Inferior parietal cortex (tissue), 1 donor: ENCODE data around the gene LENEP.
A peak's percentile ranks its signal among the peaks of the same experiment; 100 is the strongest.

ENCODE experiments used
- DNase-seq: peaks from one replicate; pipeline ENCODE4 v3.0.0-alpha.2; 2016; ENCODE audit errors: extremely low spot score

LENEP gene

DNA sequence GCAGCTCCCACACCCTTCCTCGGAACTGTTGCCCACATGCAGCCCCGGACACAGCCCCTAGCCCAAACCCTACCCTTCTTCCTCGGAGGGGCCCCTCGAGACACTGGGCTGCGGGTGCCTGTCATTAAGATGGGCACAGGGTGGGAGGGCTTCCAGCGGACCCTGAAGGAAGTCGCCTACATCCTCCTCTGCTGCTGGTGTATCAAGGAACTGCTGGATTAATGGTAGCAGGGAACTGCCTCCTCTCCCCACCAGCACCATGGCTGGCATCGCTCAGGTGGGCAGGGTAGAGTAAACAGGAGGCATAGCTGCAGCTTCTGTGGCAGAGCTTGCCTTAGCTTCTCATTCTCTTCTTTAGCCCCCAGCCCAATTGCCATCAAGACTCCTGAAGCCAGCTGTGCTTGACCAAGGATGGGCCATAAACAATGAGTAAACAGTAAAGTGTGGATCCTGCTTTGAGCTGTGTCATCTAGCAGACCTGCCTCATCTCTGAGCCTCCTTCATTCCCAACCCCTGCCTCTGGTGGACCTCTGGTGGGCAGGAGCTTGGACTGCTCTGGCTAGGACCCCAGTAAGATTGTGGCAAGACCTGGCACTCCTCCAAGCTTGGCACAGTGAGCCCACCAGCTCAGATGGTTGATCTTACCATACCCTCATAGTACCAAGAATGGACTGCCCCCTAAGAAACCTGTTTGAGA, at the start of gene LENEP:
Gene LENEP, plus strand, starts transcription at position 15 of the 697 bp plus-strand sequence. Its CDS starts 22 bp downstream, at position 37.
- no peak for DNase-seq

GRCh38 chr1:154943649-154944400, 49.6 kb upstream of the LENEP start:
- no peak for DNase-seq

DNA sequence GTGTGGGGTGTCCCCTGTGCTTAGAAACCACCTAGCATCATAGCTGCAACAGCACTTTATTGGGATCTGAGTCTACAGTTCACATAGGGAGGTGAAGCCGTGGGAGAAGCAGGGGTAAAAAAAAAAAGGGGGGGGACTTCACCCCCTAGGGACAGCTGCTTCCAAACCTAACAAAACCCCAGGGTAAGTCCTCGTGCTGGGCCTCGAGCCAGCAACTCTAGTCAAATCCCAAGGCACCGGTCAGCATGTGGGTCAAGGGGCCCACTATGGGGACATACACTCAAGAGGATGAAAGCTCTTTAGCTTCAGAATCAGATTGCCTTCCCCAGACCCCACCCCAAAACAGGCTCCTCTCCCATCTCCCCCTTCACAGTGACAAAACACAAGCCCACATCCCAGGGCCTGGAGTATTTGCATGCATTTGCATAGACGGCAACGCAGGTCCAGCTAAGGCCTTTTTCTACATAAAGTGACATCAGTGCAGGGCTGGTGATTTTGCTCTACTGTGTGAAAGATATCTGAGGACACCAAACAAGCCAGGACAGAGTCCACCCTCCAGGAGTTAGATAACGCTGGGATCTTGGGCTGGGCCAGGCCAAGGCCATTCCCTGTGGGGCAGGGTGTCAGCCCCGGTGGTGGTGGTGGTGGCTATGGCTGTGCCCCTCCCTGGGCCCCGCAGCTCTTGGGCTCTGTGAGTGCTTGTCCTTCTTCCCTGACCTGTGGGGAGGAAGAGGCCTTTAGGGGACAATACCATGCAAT, 48.8 kb upstream of the LENEP start:
- no peak for DNase-seq

DNA sequence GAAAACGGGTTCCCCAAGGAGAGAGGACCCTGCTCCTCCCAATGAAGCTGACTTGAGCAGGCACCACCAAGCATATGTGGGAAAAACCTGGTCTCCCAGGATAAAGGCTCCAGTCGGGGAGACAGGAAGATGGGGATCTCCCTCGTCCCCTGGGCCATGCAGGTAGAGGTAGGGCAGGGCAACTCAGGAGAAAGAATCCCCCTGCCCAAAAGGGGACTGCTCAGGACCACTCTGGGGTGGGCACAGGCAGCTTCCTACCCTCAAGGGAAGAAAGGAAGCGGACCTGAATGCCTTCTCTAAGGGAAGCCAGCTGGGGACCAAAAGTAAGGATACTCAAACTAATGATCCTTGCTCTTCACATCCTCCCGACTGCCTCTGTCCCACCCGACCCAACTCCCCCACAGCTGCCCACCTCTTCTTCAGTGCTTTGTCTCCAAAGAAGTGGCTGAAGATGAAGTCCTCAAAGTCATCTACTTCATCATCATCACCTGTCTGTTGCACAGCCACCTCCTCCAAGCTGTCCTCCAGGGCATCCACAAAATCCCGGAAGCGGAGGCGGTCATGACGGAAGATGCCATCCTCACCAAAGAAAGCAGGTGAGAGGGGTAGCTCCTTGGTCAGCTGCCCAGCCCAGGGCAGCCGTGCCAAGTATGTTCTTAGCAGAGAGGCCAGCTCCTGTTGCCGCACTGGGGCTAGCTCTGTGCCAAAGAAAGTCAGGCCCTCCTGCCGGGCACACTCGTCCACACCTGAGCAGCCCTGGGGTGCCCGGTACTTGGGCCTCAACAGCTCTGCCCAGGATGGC, 48.0 kb upstream of the LENEP start:
- DNase-seq, result no peak

DNA sequence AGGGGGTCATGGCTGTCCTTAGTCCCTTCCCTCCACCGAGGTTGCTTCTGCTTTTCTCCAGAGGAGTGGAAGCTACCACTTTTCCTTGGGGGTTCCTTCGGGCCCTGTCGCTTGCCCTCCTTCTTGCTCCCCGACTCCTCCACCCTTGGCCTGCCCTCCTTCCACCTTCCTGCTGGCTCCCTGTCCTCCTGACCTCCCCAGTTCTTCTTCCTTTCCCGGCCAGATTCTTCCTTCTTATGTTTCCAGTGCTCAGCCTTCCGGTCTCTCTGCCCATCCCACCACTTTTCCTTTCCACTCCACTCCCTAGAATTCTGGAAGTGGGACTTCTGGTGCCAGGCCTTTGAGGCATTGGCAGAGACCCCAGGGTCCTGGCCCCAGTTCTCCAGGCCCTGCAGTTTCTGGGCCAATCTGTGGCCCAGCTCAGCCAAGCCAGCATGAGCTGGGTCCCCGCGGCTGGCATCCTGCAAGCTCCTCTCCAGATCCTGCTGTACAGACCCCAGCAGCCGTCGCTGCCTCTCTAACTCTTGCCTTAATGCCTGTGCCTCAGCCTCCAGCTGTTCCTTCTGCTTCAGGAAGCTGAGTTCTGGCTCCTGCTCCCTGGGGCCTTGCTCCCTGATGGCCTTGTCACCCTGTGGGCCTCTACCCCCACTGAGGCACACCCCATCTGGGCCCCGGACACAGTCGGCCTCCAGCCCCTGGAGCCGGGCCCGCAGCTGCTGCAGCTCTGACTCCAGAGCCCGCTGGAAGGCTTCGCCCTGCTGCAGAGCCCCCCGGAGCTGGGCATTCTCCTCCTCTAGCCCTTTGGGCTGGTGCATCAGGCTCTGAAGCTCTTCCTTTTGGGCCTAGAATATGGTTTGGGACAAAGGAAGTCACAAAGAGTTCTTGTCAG, 47.2 kb upstream of the LENEP start:
- DNase-seq, result no peak

DNA sequence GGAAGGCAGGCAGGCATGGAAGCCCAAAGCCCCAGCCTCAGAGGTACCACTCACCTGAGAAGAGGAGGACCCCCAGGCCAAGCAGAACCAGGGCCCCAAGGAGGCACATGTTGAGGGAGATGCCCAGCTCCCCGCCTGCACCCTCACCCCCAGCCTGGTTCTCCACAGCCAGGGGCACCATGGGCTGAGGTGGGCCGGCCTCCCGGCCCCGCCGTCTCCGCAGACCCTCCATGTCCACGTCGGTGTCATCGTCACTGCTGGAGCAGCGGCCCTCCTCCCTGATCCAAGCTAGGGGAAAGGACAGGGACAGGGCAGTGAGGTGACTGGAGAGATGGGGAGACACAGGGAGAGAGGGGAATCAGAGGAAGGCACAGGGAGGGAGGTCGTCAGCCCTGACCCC, 45.3 kb upstream of the LENEP start:
- DNase-seq, result no peak

DNA sequence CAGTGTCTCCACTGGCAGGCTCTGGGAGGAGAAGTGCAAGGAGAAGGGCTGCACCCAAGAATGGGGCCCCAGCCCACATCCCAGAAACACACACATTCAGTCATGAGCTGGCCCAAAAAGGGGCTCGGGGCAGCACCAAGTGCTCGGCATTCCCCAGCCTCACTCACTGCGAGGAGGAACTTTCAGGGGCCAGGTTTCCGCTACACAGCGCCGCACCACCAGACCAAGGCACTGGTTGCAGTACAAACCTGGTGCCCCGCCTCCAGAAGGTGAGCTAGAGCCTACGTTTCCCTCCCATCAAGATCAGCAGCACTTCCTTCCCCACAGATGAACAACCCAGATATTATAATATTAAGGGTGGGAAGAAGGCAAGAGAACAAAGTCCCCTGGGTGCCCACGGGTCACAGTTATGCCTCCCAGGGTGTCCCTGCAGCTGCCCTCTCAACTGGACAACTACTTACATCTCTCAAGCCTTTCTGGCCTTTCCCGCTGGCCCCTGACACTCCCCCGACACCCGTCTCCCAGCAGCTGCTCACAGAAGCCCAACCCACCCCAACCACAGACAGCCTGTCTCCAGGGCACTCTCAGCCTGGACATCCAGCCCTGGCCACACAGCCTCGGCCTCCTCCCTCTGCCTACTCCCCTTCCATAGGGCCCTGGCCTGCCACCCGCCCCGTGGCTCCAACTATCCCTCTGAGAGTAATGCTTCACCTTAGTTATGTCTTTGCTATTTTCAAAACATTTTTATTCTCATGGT, 41.3 kb upstream of the LENEP start:
- DNase-seq, result no peak

GRCh38 chr1:154952664-154953063, 40.7 kb upstream of the LENEP start:
- DNase-seq, result no peak

DNA sequence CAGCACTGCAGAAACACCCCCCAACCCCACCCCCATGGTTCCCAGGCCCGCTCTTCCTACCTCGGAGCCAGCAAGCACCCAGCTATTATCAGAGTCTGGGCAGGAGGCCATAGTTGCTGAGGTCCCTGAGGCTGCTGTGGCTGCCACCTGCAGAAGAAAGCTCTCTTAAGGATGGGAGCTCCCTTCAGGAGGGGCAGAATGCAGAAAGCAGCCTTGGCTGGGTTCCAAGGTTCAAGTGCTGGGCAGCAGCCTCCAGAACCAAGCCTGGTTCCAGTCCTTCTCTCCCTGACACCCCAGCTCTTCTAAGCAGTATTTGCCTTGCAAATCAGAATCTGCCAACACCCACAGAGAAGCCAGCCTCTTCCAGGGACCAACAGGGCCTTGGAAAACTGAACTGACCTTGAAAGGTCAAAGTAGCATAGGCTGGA, 39.8 kb upstream of the LENEP start:
- no peak for DNase-seq

DNA sequence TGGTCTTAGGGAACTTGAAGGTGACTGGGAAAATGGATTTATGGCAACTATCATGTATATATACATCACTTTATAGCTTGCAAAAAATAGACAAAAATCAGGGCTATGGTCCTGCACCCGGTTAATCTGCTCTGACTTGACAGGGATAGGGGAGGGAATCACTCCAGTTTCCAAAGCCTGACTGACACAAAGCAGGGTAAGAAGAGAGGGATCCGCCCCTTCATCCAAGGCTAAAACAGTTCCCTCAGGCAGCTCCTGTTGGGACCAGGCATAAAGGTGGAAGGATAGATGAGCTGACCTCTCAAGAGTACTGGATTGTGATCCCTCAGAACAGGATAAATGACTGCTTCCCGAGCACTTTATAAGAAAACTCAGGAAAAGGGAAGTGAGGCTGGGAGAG, 38.8 kb upstream of the LENEP start:
- no peak for DNase-seq

GRCh38 chr1:154955039-154955717, 38.2 kb upstream of the LENEP start:
- DNase-seq, result peak; percentile 75

- peak; percentile 96 for DNase-seq
Observed at GRCh38 chr1:154955718-154956543, 37.5 kb upstream of the LENEP start, which contains the start of gene PBXIP1. PBXIP1 (minus strand) TSS chr1:154956099; CDS start chr1:154953721, 2,378 bp downstream.

- no peak for DNase-seq
Observed at GRCh38 chr1:154956544-154956941, 36.8 kb upstream of the LENEP start.

GRCh38 chr1:154957091-154957657, 36.2 kb upstream of the LENEP start:
- DNase-seq, result no peak

- DNase-seq, result no peak
Observed at GRCh38 chr1:154958036-154958435, 35.4 kb upstream of the LENEP start.

DNA sequence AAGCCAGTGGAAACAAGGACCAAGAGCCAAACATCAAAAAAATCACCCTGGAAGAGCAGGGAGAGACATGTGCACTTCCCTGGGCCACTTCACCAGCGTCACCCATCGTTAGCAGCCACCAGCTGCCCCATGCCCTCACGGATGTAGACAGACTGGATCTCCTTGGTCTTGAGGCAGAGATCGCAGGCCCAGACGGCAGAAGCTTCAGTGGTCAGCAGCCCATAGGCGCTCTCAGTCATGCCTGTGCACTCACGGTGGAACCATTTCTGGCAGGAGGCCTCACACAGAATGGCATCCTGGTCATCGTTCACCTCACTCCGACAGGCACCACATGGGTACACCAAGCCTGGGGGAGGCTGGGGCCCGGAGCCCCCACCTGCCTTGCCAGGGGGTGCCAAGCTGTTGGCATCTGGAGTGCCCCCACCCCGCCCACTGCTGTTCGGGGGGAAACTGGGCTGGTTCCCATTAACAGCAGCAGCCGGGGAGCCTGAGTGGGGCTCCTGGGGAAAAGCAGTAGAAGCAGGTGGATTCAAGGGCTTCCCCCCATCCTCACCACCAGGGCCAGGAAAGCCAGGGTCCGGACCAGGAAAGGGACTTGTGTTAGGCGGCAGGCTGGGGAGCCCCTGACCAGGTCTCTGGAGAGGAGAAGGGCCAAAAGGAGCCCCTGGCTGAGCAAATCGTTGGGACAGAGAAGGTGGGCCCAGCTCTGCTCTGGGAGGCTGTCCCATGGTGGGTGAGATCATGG, 34.5 kb upstream of the LENEP start:
- no peak for DNase-seq

- DNase-seq, result no peak
Observed at GRCh38 chr1:154959426-154959780, 34.0 kb upstream of the LENEP start.
